Ishikawa (cell line): Measurements from ENCODE around the gene CIAO2B.

ENCODE experiments used
- CEBPB ChIP-seq: IDR thresholded peaks from 2 replicates; pipeline ENCODE4 v1.6.1; 2012
- CREB1 ChIP-seq: IDR thresholded peaks from 2 replicates; pipeline ENCODE4 v1.6.1; 2012; ENCODE audit warnings: low read depth
- EGR1 ChIP-seq: IDR thresholded peaks from 2 replicates; pipeline ENCODE4 v1.6.1; 2012
- EP300 ChIP-seq: IDR thresholded peaks from 2 replicates; pipeline ENCODE4 v1.6.1; 2012; ENCODE audit warnings: borderline replicate concordance
- FOXM1 ChIP-seq: IDR thresholded peaks from 2 replicates; pipeline ENCODE4 v1.6.1; 2012; ENCODE audit warnings: low read depth, borderline replicate concordance
- NFIC ChIP-seq: IDR thresholded peaks from 2 replicates; pipeline ENCODE4 v1.6.1; 2012
- RAD21 ChIP-seq: IDR thresholded peaks from 2 replicates; pipeline ENCODE4 v1.6.1; 2012; ENCODE audit warnings: low read depth
- TAF1 ChIP-seq: IDR thresholded peaks from 2 replicates; pipeline ENCODE4 v1.6.1; 2012; ENCODE audit warnings: low read depth, mild to moderate bottlenecking
- TCF12 ChIP-seq: IDR thresholded peaks from 2 replicates; pipeline ENCODE4 v1.6.1; 2012; ENCODE audit warnings: low read depth
- TEAD4 ChIP-seq: IDR thresholded peaks from 2 replicates; pipeline ENCODE4 v1.6.1; 2012
- YY1 ChIP-seq: IDR thresholded peaks from 2 replicates; pipeline ENCODE4 v1.6.1; 2012; ENCODE audit warnings: low read depth
- ZBTB7A ChIP-seq: IDR thresholded peaks from 2 replicates; pipeline ENCODE4 v1.6.1; 2012; ENCODE audit warnings: low read depth
- TF ChIP-seq, protein P1 (sequence below): IDR thresholded peaks from 2 replicates; pipeline ENCODE4 v1.6.1; 2012; ENCODE audit warnings: low read depth, mild to moderate bottlenecking
- TF ChIP-seq, protein P2 (sequence below): IDR thresholded peaks from 2 replicates; pipeline ENCODE4 v1.6.1; 2012
- TF ChIP-seq, protein P3 (sequence below): IDR thresholded peaks from 2 replicates; pipeline ENCODE4 v1.6.1; 2012

CIAO2B gene

DNA sequence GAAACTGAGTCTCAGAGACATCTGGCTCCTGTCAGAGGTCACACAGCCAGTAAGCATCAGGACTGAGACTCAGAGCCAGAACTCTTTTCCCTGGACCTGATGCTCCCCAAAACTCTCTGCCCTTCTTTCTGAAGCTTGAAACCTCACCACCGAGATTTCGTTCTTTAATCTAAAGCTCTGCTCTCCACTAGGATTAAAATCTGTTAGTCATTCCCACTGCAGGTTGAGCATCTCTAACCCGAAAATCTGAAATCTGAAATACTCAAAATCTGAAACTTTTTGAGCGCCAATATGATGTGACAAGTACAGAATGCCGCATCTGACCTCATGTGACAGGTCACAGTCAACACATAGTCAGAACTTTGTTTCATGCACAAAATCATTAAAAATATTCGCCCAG is 17.7 kb downstream of the CIAO2B start:
- TF ChIP-seq EP300 (no peak), TEAD4 (no peak), ZBTB7A (no peak), NFIC (no peak), FOXM1 (no peak), EGR1 (no peak), YY1 (no peak), TAF1 (no peak), CREB1 (no peak), RAD21 (no peak)
- TF ChIP-seq, protein P1, sequence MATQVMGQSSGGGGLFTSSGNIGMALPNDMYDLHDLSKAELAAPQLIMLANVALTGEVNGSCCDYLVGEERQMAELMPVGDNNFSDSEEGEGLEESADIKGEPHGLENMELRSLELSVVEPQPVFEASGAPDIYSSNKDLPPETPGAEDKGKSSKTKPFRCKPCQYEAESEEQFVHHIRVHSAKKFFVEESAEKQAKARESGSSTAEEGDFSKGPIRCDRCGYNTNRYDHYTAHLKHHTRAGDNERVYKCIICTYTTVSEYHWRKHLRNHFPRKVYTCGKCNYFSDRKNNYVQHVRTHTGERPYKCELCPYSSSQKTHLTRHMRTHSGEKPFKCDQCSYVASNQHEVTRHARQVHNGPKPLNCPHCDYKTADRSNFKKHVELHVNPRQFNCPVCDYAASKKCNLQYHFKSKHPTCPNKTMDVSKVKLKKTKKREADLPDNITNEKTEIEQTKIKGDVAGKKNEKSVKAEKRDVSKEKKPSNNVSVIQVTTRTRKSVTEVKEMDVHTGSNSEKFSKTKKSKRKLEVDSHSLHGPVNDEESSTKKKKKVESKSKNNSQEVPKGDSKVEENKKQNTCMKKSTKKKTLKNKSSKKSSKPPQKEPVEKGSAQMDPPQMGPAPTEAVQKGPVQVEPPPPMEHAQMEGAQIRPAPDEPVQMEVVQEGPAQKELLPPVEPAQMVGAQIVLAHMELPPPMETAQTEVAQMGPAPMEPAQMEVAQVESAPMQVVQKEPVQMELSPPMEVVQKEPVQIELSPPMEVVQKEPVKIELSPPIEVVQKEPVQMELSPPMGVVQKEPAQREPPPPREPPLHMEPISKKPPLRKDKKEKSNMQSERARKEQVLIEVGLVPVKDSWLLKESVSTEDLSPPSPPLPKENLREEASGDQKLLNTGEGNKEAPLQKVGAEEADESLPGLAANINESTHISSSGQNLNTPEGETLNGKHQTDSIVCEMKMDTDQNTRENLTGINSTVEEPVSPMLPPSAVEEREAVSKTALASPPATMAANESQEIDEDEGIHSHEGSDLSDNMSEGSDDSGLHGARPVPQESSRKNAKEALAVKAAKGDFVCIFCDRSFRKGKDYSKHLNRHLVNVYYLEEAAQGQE: no peak
- TF ChIP-seq, protein P2, sequence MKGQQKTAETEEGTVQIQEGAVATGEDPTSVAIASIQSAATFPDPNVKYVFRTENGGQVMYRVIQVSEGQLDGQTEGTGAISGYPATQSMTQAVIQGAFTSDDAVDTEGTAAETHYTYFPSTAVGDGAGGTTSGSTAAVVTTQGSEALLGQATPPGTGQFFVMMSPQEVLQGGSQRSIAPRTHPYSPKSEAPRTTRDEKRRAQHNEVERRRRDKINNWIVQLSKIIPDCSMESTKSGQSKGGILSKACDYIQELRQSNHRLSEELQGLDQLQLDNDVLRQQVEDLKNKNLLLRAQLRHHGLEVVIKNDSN: no peak
- TF ChIP-seq, protein P3, sequence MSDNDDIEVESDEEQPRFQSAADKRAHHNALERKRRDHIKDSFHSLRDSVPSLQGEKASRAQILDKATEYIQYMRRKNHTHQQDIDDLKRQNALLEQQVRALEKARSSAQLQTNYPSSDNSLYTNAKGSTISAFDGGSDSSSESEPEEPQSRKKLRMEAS: no peak

DNA sequence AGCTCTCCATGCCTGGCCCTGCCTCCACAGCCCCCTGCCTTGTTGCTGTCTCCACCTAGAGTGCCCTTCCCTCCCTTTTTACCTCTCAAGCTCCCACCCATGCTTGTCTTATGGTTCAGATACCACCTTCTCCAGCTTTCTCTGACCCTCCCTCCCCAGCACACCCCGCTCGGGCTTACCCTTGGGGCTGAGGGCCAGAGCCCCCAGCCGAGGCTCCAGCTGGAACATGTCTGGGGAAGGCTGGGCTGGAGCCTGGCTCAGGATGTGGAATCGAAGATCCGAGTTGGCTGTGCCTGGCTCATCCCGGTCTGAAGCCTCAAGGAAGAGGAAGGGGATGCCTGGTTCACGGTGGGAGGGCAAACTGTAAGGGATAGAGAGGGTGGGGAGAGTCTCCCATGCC is 19.2 kb downstream of the CIAO2B start:
- TF ChIP-seq, protein P3: no peak
- TF ChIP-seq FOXM1 (no peak), NFIC (no peak), TCF12 (no peak), RAD21 (no peak), ZBTB7A (no peak), CREB1 (no peak), EP300 (no peak), TEAD4 (no peak), CEBPB (no peak), EGR1 (no peak), TAF1 (no peak), YY1 (no peak)
- TF ChIP-seq, protein P1: no peak

DNA sequence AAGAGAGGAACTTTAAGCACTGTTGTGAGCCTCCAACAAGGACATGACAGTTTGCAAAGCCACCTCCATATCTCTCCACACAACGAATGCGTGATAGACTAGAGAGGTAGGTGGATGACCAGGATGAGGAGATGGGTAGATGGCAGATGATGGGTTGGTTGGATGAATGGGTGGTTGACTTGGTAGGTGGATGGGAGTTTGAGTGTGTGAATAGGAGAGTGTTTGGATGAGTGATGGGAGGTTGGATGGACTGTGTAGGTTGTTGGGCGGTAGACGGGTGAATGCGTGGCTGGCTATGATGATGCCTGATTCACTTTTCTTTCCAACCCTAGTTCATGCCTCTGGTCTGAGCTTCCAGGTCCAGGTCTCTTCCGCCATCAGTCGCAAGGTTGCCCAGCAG is 19.7 kb downstream of the CIAO2B start:
- TF ChIP-seq RAD21 (no peak), ZBTB7A (no peak), YY1 (no peak), CEBPB (no peak), EP300 (no peak), TCF12 (no peak), NFIC (no peak), EGR1 (no peak), FOXM1 (no peak), TAF1 (no peak), CREB1 (no peak), TEAD4 (no peak)
- TF ChIP-seq, protein P3: no peak
- TF ChIP-seq, protein P2: no peak
- TF ChIP-seq, protein P1: no peak

DNA sequence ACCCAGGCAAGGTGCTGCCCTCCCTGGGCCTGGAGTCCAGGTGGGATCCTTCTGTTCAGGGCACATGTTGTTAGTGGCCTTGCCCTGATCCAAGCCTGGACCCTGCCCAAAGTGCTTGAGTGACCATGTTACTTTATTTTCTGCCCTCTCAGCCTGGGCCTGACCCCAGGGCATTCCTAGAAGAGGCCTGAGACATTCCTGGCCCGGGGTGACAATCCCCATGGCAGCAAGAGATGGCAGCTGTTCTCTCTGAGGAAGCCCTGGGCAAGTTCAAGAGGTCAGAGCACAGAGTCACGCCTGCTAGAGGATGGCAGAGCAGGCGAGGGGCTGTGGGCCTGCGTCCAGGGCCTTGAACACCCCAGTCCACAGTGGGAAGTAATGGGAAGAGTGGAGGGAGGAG is 20.5 kb downstream of the CIAO2B start:
- TF ChIP-seq NFIC (no peak), FOXM1 (no peak)
- TF ChIP-seq, protein P2: no peak
